HG03097 (cell line): ENCODE measurements around the gene AIP.

ENCODE experiments used
- ATAC-seq: cut with Tn5 transposase; IDR thresholded peaks from one replicate; pipeline ENCODE4 v1.9.1; 2021; ENCODE audit not compliant: unreplicated experiment, low FRiP score

AIP gene

GRCh38 chr11:67524480-67524808, 41.6 kb downstream of the AIP start:
- no peak for ATAC-seq

GRCh38 chr11:67525275-67525976, 42.6 kb downstream of the AIP start:
- ATAC-seq, result no peak

GRCh38 chr11:67528376-67528775, 45.5 kb downstream of the AIP start:
- no peak for ATAC-seq

- no peak for ATAC-seq
These were observed 47.4 kb downstream of the AIP start for GRCh38 chr11:67530282-67530592.

GRCh38 chr11:67532889-67533288, 50.1 kb downstream of the AIP start:
- ATAC-seq, result no peak

- no peak for ATAC-seq
These were observed 51.3 kb downstream of the AIP start for GRCh38 chr11:67534070-67534679.

- ATAC-seq, result no peak
These were observed 52.7 kb downstream of the AIP start for GRCh38 chr11:67535561-67535960.

GRCh38 chr11:67538306-67538705, 55.5 kb downstream of the AIP start:
- no peak for ATAC-seq

GRCh38 chr11:67538823-67539505, 56.1 kb downstream of the AIP start:
- no peak for ATAC-seq

- no peak for ATAC-seq
These were observed 56.7 kb downstream of the AIP start for GRCh38 chr11:67539550-67539949.
